Type B pancreatic cell (in vitro differentiated cells): Measurements from ENCODE around the gene OR4S1. TPM values are rescaled to one million over a fixed set of nuclear protein-coding genes. Genes with fewer than 3 reads are reported as not detected.

Experiments used
- DNase-seq: peaks from one replicate; pipeline ENCODE4 v3.0.0; 2021; ENCODE audit warnings: mixed read lengths; ENCODE audit not compliant: unreplicated experiment; ENCODE audit errors: extremely low spot score
- H3K27ac Mint-ChIP-seq: 2 replicates; pipeline ENCODE4 v1.8.0; 2021; ENCODE audit warnings: mild to moderate bottlenecking, mixed read lengths
- H3K27me3 Mint-ChIP-seq: 2 replicates; pipeline ENCODE4 v1.8.0; 2021; ENCODE audit warnings: mixed read lengths
- H3K36me3 Mint-ChIP-seq: 2 replicates; pipeline ENCODE4 v1.8.0; 2021; ENCODE audit warnings: mixed read lengths
- H3K4me1 Mint-ChIP-seq: one replicate; pipeline ENCODE4 v1.8.0; 2021; ENCODE audit warnings: mixed read lengths; ENCODE audit not compliant: unreplicated experiment
- H3K4me3 Mint-ChIP-seq: 2 replicates; pipeline ENCODE4 v1.8.0; 2021; ENCODE audit warnings: mild to moderate bottlenecking, mixed read lengths
- H3K9me3 Mint-ChIP-seq: 2 replicates; pipeline ENCODE4 v1.8.0; 2021; ENCODE audit warnings: mixed read lengths
- long read RNA-seq: library from polyadenylated mRNA; unstranded; transcript quantifications from one replicate; pipeline ENCODE4 v2.0.0, GENCODE V29; 2020
- total RNA-seq: library from RNA; stranded (reverse); gene quantifications from 2 replicates; pipeline ENCODE4 v1.2.1, GENCODE V29; 2021; ENCODE audit warnings: low replicate concordance
- TF ChIP-seq, protein P1 (sequence below): fragments of 200-600 bp; sonication (generic); conservative IDR thresholded peaks from 2 replicates; pipeline ENCODE4 v1.5.0; 2021; ENCODE audit warnings: antibody characterized with exemption, mild to moderate bottlenecking

Gene OR4S1, protein sequence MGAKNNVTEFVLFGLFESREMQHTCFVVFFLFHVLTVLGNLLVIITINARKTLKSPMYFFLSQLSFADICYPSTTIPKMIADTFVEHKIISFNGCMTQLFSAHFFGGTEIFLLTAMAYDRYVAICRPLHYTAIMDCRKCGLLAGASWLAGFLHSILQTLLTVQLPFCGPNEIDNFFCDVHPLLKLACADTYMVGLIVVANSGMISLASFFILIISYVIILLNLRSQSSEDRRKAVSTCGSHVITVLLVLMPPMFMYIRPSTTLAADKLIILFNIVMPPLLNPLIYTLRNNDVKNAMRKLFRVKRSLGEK
- total RNA-seq = not detected in 2 replicates
- long read RNA-seq = 0 reads

DNA sequence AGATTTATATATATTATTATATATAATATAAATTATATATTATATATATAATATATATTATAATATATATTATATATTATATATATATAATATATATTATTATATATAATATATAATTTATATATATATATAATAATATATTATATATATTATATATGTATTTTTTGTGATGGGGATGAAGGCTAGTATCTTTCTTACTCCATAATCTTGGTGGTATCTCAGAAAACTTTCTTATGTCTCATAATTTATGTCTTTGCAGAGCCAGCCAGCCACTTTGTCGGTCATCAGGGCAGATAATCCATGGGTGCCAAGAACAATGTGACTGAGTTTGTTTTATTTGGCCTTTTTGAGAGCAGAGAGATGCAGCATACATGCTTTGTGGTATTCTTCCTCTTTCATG, at the start of gene OR4S1:
OR4S1 (plus strand) TSS at position 301 of the 400 bp plus-strand sequence; CDS start at position 301, 0 bp downstream.
- no peak for DNase-seq
- Mint-ChIP-seq H3K27ac (no peak within 1 kb of the TSS), H3K9me3 (peaks cover 4% of the 10 kb centered on the region), H3K27me3 (no peaks in the 10 kb centered on the region), H3K4me3 (no peak within 1 kb of the TSS), H3K4me1 (no peaks in the 10 kb centered on the region), H3K36me3 (no peaks in the 10 kb centered on the region)
- TF ChIP-seq, protein P1, sequence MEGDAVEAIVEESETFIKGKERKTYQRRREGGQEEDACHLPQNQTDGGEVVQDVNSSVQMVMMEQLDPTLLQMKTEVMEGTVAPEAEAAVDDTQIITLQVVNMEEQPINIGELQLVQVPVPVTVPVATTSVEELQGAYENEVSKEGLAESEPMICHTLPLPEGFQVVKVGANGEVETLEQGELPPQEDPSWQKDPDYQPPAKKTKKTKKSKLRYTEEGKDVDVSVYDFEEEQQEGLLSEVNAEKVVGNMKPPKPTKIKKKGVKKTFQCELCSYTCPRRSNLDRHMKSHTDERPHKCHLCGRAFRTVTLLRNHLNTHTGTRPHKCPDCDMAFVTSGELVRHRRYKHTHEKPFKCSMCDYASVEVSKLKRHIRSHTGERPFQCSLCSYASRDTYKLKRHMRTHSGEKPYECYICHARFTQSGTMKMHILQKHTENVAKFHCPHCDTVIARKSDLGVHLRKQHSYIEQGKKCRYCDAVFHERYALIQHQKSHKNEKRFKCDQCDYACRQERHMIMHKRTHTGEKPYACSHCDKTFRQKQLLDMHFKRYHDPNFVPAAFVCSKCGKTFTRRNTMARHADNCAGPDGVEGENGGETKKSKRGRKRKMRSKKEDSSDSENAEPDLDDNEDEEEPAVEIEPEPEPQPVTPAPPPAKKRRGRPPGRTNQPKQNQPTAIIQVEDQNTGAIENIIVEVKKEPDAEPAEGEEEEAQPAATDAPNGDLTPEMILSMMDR = no peak

DNA sequence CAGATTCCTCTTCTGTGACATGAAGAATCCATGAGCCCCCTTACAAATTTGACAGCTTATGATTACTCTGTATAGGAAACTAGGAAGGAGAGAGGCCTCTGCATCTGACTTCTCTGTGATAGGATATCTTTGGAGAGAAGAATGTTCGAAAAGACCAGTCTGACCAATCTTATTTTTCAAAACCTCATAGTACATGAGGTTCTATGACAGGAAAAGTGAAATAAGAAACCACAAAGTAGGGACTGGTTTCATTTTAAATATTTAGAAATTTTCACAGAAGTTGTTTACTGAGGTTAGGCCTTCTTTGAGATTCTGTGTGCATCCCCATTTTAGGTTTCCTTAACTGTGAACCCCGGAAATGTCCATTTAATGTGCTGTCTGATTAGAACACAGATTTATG, 44.4 kb upstream of the OR4S1 start:
- H3K36me3 Mint-ChIP-seq = no peaks in the 10 kb centered on the region
- H3K27ac Mint-ChIP-seq = no peak overlapping the region
- peaks cover 6% of the 10 kb centered on the region for H3K9me3 Mint-ChIP-seq
- H3K4me1 Mint-ChIP-seq = no peaks in the 10 kb centered on the region
- H3K27me3 Mint-ChIP-seq = no peaks in the 10 kb centered on the region
- DNase-seq = no peak
- TF ChIP-seq, protein P1 = no peak
- H3K4me3 Mint-ChIP-seq = no peak overlapping the region

DNA sequence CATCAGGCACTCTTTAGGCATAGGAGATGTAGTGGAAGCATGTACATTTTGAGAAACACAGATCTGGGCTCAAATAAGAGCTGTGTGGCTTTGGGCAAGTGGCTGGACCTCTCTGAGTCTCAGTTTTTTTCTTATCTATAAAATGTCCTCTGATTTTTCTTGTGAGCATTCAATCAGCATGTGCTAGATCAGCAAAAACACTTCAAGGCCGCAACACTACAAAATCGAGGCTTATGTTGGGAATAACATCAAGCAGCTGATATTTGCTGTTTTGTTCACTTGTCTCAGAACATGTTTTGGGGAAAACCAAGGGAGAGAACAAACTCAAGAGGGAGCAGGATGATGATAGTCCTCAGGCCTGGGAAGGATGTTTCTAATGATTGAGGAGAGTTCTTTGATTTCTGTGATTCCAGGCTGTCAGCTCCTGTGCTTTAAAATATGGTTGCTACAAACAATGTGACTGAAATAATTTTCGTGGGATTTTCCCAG, 42.6 kb upstream of the OR4S1 start, which contains the start of gene OR4X1:
OR4X1 (plus strand) TSS at position 439 of the 489 bp plus-strand sequence; CDS start at position 439, 0 bp downstream.
- TF ChIP-seq, protein P1 = no peak
- H3K36me3 Mint-ChIP-seq = no peaks in the 10 kb centered on the region
- H3K4me3 Mint-ChIP-seq = no peak within 1 kb of the TSS
- no peaks in the 10 kb centered on the region for H3K27me3 Mint-ChIP-seq
- no peaks in the 10 kb centered on the region for H3K4me1 Mint-ChIP-seq
- DNase-seq = no peak
- H3K9me3 Mint-ChIP-seq = peaks cover 6% of the 10 kb centered on the region
- no peak within 1 kb of the TSS for H3K27ac Mint-ChIP-seq

DNA sequence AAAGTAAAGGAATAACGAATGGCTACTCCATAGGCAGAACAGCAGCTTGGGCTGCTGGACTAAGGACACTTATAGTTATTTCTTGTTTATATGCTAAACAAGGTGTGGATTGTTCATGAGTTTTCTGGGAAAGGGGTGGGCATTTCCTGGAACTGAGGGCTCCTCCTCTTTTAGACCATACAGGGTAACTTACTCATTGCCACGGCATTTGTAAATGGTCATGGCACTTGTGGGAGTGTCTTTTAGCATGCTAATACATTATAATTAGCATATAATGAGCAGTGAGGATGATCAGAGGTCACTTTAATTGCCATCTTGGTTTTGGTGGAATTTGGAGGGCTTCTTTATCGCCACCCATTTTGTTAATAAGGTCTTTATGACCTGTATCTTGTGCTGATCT, 35.4 kb upstream of the OR4S1 start:
- H3K27ac Mint-ChIP-seq = no peak overlapping the region
- H3K4me3 Mint-ChIP-seq = no peak overlapping the region
- no peaks in the 10 kb centered on the region for H3K36me3 Mint-ChIP-seq
- no peak for DNase-seq
- no peaks in the 10 kb centered on the region for H3K4me1 Mint-ChIP-seq
- TF ChIP-seq, protein P1 = no peak
- no peaks in the 10 kb centered on the region for H3K27me3 Mint-ChIP-seq
- no peaks in the 10 kb centered on the region for H3K9me3 Mint-ChIP-seq

DNA sequence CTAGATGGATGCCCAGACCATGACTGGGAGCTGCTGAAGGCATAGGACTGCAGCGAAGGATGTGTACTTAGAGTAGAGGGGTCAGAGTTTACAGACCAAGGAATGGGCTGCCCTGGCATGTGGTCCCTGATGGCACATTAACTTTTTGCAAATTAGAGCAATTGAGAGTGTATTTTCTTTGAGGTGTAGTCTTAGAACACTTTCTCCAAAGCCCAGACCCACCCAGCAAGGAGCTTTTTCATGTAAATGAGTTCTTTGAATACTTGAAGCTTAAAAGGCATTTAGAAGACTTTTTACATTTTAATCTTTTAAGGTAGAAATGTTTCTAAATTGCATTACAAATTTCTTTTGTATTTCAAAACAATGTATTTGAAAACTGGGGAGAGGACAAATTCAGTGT, 33.4 kb upstream of the OR4S1 start:
- Mint-ChIP-seq H3K9me3 (no peaks in the 10 kb centered on the region), H3K27me3 (no peaks in the 10 kb centered on the region), H3K27ac (no peak overlapping the region), H3K4me1 (no peaks in the 10 kb centered on the region), H3K4me3 (no peak overlapping the region), H3K36me3 (no peaks in the 10 kb centered on the region)
- TF ChIP-seq, protein P1 = no peak
- DNase-seq = no peak
